K562 (cell line): ENCODE data around the gene ZNF219. TPM values are rescaled to one million over a fixed set of nuclear protein-coding genes. Genes with fewer than 3 reads are reported as not detected.
A peak's percentile ranks its signal among the peaks of the same experiment; 100 is the strongest.

Source experiments
- ATAC-seq: fragments of 200-7000 bp; cut with Tn5 transposase; 3 replicates; pipeline ENCODE4 v1.9.1; 2020; ENCODE audit warnings: moderate library complexity
- Bru-seq: library from RNA; stranded (reverse); fragments of 400-500 nt; gene quantifications from one replicate; lab custom pipeline; 2021; lab: Mats Ljungman, UMichigan
- BruChase-seq, 2 experiments: library from RNA; stranded (reverse); fragments of 400-500 nt; gene quantifications; one replicate each; lab custom pipeline; 2021; lab: Mats Ljungman, UMichigan
- BruUV-seq: library from RNA; stranded (reverse); fragments of 400-500 nt; replicated peaks from 2 replicates; lab custom pipeline; 2021; lab: Mats Ljungman, UMichigan
- CTCF ChIA-PET: fragments of 300-600 bp; formaldehyde crosslinking; extraction: SDS; loops from one replicate; lab custom pipeline; 2021; ENCODE audit warnings: low intra/inter-chr PET ratio; lab: Yijun Ruan, JAX
- POLR2A ChIA-PET: fragments of 300-600, 350-650 bp; sonication (Branson Sonifier 250); formaldehyde crosslinking; extraction: SDS; loops from one replicate; lab custom pipeline; 2021; ENCODE audit warnings: antibody characterized with exemption, inconsistent platforms; lab: Yijun Ruan, JAX
- DNase-seq, 4 experiments: peaks; one replicate each; pipeline versions ENCODE4 v3.0.0 to v3.0.0-alpha.2; 2011 to 2018; ENCODE audit warnings: low spot score in 3 of 4, mixed read lengths in 3 of 4; ENCODE audit errors: extremely low read depth in 1 of 4
- FAIRE-seq: peaks from 2 replicates; lab custom pipeline; 2011; peaks lifted over from hg19 to GRCh38; lab: Jason Lieb, UNC
- H2AFZ ChIP-seq: 2 replicates; pipeline ENCODE4 v1.6.0; 2011; ENCODE audit warnings: low read depth, low read length, control low read depth, inconsistent platforms
- H3K27ac ChIP-seq: fragments of 200-600 bp; 3 replicates; pipeline ENCODE4 v1.8.0; 2011; ENCODE audit warnings: low read depth, mild to moderate bottlenecking, control low read depth, inconsistent platforms, low read length, moderate library complexity, mixed read lengths; ENCODE audit errors: extremely low read depth
- H3K27me3 ChIP-seq, 2 experiments: fragments of 300-600 bp in 1 of 2; 2 replicates in 1 of 2; 3 replicates in 1 of 2; pipeline versions ENCODE4 v1.6.0 to v1.8.0; 2011; ENCODE audit warnings: inconsistent platforms in 2 of 2, low read length in 2 of 2, mild to moderate bottlenecking in 1 of 2, mixed read lengths in 1 of 2, moderate library complexity in 1 of 2; ENCODE audit not compliant: control insufficient read depth in 2 of 2, insufficient read depth in 2 of 2
- H3K36me3 ChIP-seq: fragments of 300-600 bp; 3 replicates; pipeline ENCODE4 v1.8.0; 2011; ENCODE audit warnings: mild to moderate bottlenecking, low read length, inconsistent platforms; ENCODE audit not compliant: control insufficient read depth, insufficient read depth
- H3K4me1 ChIP-seq, 2 experiments: fragments of 200-600 bp in 1 of 2; replicated peaks in 1 of 2; 2 replicates in 1 of 2; 3 replicates in 1 of 2; pipeline versions ENCODE4 v1.5.1 to v1.8.0; 2011; ENCODE audit warnings: inconsistent platforms in 2 of 2, low read length in 2 of 2, mild to moderate bottlenecking in 1 of 2, mixed read lengths in 1 of 2, moderate library complexity in 1 of 2; ENCODE audit not compliant: control insufficient read depth in 2 of 2, insufficient read depth in 2 of 2
- H3K4me2 ChIP-seq: 2 replicates; pipeline ENCODE4 v1.6.1; 2011; ENCODE audit warnings: low read length, control low read depth, inconsistent platforms, mixed read lengths; ENCODE audit not compliant: insufficient read depth
- H3K4me3 ChIP-seq: fragments of 200-600 bp; sonication (generic), shearing (Covaris generic); 2 replicates; pipeline ENCODE4 v1.5.1; 2016; ENCODE audit warnings: control low read depth, inconsistent platforms
- H3K79me2 ChIP-seq: fragments of 200-600 bp; 3 replicates; pipeline ENCODE4 v1.8.0; 2011; ENCODE audit warnings: low read length, inconsistent platforms; ENCODE audit not compliant: control insufficient read depth, insufficient read depth
- H3K9ac ChIP-seq, 2 experiments: 2 replicates each; pipeline versions ENCODE4 v1.6.0 to v1.6.1; 2011; ENCODE audit warnings: low read depth in 2 of 2, low read length in 2 of 2, control low read depth in 1 of 2, inconsistent platforms in 1 of 2, mild to moderate bottlenecking in 1 of 2, mixed read lengths in 1 of 2; ENCODE audit not compliant: insufficient read depth in 1 of 2
- H3K9me1 ChIP-seq: one replicate; pipeline ENCODE4 v1.6.0; 2011; ENCODE audit warnings: inconsistent platforms, mild to moderate bottlenecking, low read length, moderate library complexity; ENCODE audit not compliant: control insufficient read depth, insufficient read depth
- H3K9me3 ChIP-seq: replicated peaks from 2 replicates; pipeline ENCODE4 v1.5.1; 2011; ENCODE audit warnings: low read depth, low read length, inconsistent platforms; ENCODE audit not compliant: control insufficient read depth, insufficient read depth
- H4K20me1 ChIP-seq: replicated peaks from 2 replicates; pipeline ENCODE4 v1.6.1; 2011; ENCODE audit warnings: low read length, inconsistent platforms, mixed read lengths; ENCODE audit not compliant: control insufficient read depth, insufficient read depth
- FOXA3 ChIP-seq, 2 experiments: fragments of 450-650 bp in 1 of 2; sonication (generic) in 1 of 2; formaldehyde crosslinking; IDR thresholded peaks in 1 of 2; conservative IDR thresholded peaks in 1 of 2; 2 replicates each; pipeline versions ENCODE4 v1.4.0 to v1.8.0; 2020 to 2022; ENCODE audit warnings: mild to moderate bottlenecking in 2 of 2, missing genetic modification reagents in 1 of 2
- HEY1 ChIP-seq: fragments of 250-450 bp; sonication (Bioruptor Pico); IDR thresholded peaks from 2 replicates; pipeline ENCODE4 v1.5.0; 2020; ENCODE audit warnings: mild to moderate bottlenecking, moderate library complexity, borderline replicate concordance
- HOMEZ ChIP-seq: fragments of 250-450 bp; sonication (Bioruptor Pico); IDR thresholded peaks from 2 replicates; pipeline ENCODE4 v1.4.0; 2020; ENCODE audit warnings: mild to moderate bottlenecking, moderate library complexity
- NR2C1 ChIP-seq, 2 experiments: fragments of 450-650 bp; IDR thresholded peaks; 2 replicates each; pipeline ENCODE4 v1.6.1; 2017; ENCODE audit warnings: mild to moderate bottlenecking in 2 of 2, antibody characterized with exemption in 1 of 2, inconsistent platforms in 1 of 2, missing compliant biosample characterization in 1 of 2, missing genetic modification characterization in 1 of 2
- NR2C2 ChIP-seq, 2 experiments: fragments of 200-800 bp in 1 of 2; sonication (Bioruptor generic) in 1 of 2; sonication (generic) in 1 of 2; formaldehyde crosslinking in 1 of 2; IDR thresholded peaks; 2 replicates each; pipeline versions ENCODE4 v1.6.1 to v1.8.0; 2016 to 2022; ENCODE audit warnings: mild to moderate bottlenecking in 1 of 2, missing compliant biosample characterization in 1 of 2, missing genetic modification characterization in 1 of 2, missing genetic modification reagents in 1 of 2
- PHF8 ChIP-seq: fragments of 200-600 bp; sonication (generic); IDR thresholded peaks from 2 replicates; pipeline ENCODE4 v1.6.1; 2012; ENCODE audit warnings: mixed run types, mild to moderate bottlenecking, inconsistent platforms, low read length, moderate library complexity, borderline replicate concordance
- POLR2G ChIP-seq: fragments of 200-400 bp; formaldehyde crosslinking; IDR thresholded peaks from 2 replicates; pipeline ENCODE4 v1.6.1; 2017; ENCODE audit warnings: low read depth, mild to moderate bottlenecking, antibody characterized with exemption, low read length, moderate library complexity
- SNIP1 ChIP-seq: fragments of 450-650 bp; IDR thresholded peaks from 2 replicates; pipeline ENCODE4 v1.7.1; 2017; ENCODE audit warnings: low read depth, mild to moderate bottlenecking
- ZNF740 ChIP-seq, 3 experiments: fragments of 200-800 bp in 1 of 3; sonication (Bioruptor generic) in 1 of 3; sonication (generic) in 1 of 3; formaldehyde crosslinking in 1 of 3; IDR thresholded peaks; 2 replicates each; pipeline versions ENCODE4 v1.6.1 to v1.8.0; 2016 to 2022; ENCODE audit warnings: mild to moderate bottlenecking in 2 of 3, missing compliant biosample characterization in 2 of 3, missing genetic modification characterization in 2 of 3, missing genetic modification reagents in 1 of 3
- WGBS: fragments of 100-300 bp; shearing (Covaris generic); methylation state at CpG from one replicate; pipeline ENCODE4 v1.1.6; 2016; ENCODE audit warnings: low coverage, mixed read lengths; ENCODE audit not compliant: insufficient coverage; ENCODE audit errors: missing lambda C conversion rate; 5-methylcytosine and 5-hydroxymethylcytosine counted together
- in situ Hi-C: fragments of 300-500 bp; cut with MboI; formaldehyde crosslinking; loops from 4 replicates; pipeline ENCODE4 v1.15.0; 2018; ENCODE audit warnings: inconsistent platforms, mixed read lengths
- intact Hi-C: fragments of 100-400 bp; cut with micrococcal nuclease; formaldehyde crosslinking; loops from 2 replicates; pipeline ENCODE4 v1.14.2; 2022
- long read RNA-seq, 3 experiments: library from polyadenylated mRNA in 2 of 3; library from RNA in 1 of 3; unstranded in 2 of 3; stranded (forward) in 1 of 3; transcript quantifications; one replicate each; pipeline ENCODE4 v2.0.0, GENCODE V29; 2019 to 2022
- polyA minus RNA-seq, 3 experiments: library from RNA; depleted of rRNA, polyadenylated mRNA; stranded (reverse); fragments of >200 nt; gene quantifications; 2 replicates each; pipeline ENCODE4 v1.2.3, GENCODE V29; 2011
- polyA plus RNA-seq, 8 experiments: library from polyadenylated mRNA; depleted of rRNA in 4 of 8; stranded (reverse) in 5 of 8; unstranded in 3 of 8; fragments of >200 nt; fragmentation: Nextera tagmentation in 2 of 8; fragmentation: Illumina TruSeq in 1 of 8; extraction: Ambion mirVana in 2 of 8; extraction: Trizol in 1 of 8; gene quantifications; 2 replicates each; pipeline versions ENCODE4 v1.2.1 to v1.2.3, GENCODE V29; 2011 to 2014; ENCODE audit warnings: inconsistent platforms in 1 of 8, missing spikeins in 1 of 8
- total RNA-seq, 7 experiments: library from RNA; depleted of rRNA in 6 of 7; stranded (reverse); fragments of >200 nt in 6 of 7; fragmentation: Illumina TruSeq in 2 of 7; extraction: Trizol in 2 of 7; gene quantifications; 2 replicates each; pipeline versions ENCODE4 v1.2.1 to v1.2.3, GENCODE V29; 2011 to 2021; ENCODE audit warnings: low replicate concordance in 1 of 7

The ZNF219 gene
- total RNA-seq (2011; cell fraction: chromatin; rRNA removed; ENCODE audit: low replicate concordance) = 10.9 and 15.3 TPM in 2 replicates
- total RNA-seq (2011; cell fraction: nucleolus; rRNA removed) = 9.5 TPM in 2 replicates
- total RNA-seq (2011; cell fraction: nucleoplasm; rRNA removed) = 10.8 and 13.2 TPM in 2 replicates
- total RNA-seq (2014; rRNA removed) (3.7 and 6.4 TPM in 2 replicates), total RNA-seq (2014; rRNA removed; fragmentation: Illumina TruSeq; extraction: Trizol) (2.2 and 2.6 TPM in 2 replicates), total RNA-seq (2015; rRNA removed; fragmentation: Illumina TruSeq; extraction: Trizol) (4.1 and 4.3 TPM in 2 replicates), total RNA-seq (2021) (9.3 and 10.6 TPM in 2 replicates), polyA plus RNA-seq (2011; rRNA removed) (1.9 and 2.8 TPM in 2 replicates), polyA plus RNA-seq (2014; fragmentation: Illumina TruSeq; extraction: Trizol) (2.6 and 3.1 TPM in 2 replicates), polyA plus RNA-seq (2014; fragmentation: Nextera tagmentation; extraction: Ambion mirVana) (under 1 TPM; 0.29 to 0.53 TPM), polyA plus RNA-seq (2014; rRNA removed) (7.7 and 7.8 TPM in 2 replicates), polyA minus RNA-seq (2011; rRNA and poly(A)+ RNA removed) (2.0 and 3.0 TPM in 2 replicates), Bru-seq, nascent RNA (percentile 49 among the genes with signal in this experiment), BruChase-seq, experiment 1, labeled RNA remaining after a 2-hour chase (percentile 48 among the genes with signal in this experiment), BruChase-seq, experiment 2, labeled RNA remaining after a 6-hour chase (percentile 53 among the genes with signal in this experiment)
- 2.7 and 15.0 TPM in 2 replicates for polyA plus RNA-seq (2011; cell fraction: cytosol; rRNA removed)
- polyA plus RNA-seq (2011; cell fraction: nucleus; rRNA removed) = 12.7 and 34.2 TPM in 2 replicates
- polyA plus RNA-seq (2012) = 5.6 and 6.2 TPM in 2 replicates
- polyA minus RNA-seq (2011; cell fraction: cytosol; rRNA and poly(A)+ RNA removed) = 2.1 and 3.3 TPM in 2 replicates
- 5.0 and 9.7 TPM in 2 replicates for polyA minus RNA-seq (2011; cell fraction: nucleus; rRNA and poly(A)+ RNA removed)
- long read RNA-seq, experiment 1, partial matches to known transcripts = 62 of 72 reads
- long read RNA-seq, experiment 1, other reads (novel, unspliced or antisense) = 7 of 72 reads
- long read RNA-seq, experiment 2, partial matches to known transcripts = 3 of 8 reads
- long read RNA-seq, experiment 2, other reads (novel, unspliced or antisense) = 3 of 8 reads
- long read RNA-seq, experiment 3 = 0 reads

DNA sequence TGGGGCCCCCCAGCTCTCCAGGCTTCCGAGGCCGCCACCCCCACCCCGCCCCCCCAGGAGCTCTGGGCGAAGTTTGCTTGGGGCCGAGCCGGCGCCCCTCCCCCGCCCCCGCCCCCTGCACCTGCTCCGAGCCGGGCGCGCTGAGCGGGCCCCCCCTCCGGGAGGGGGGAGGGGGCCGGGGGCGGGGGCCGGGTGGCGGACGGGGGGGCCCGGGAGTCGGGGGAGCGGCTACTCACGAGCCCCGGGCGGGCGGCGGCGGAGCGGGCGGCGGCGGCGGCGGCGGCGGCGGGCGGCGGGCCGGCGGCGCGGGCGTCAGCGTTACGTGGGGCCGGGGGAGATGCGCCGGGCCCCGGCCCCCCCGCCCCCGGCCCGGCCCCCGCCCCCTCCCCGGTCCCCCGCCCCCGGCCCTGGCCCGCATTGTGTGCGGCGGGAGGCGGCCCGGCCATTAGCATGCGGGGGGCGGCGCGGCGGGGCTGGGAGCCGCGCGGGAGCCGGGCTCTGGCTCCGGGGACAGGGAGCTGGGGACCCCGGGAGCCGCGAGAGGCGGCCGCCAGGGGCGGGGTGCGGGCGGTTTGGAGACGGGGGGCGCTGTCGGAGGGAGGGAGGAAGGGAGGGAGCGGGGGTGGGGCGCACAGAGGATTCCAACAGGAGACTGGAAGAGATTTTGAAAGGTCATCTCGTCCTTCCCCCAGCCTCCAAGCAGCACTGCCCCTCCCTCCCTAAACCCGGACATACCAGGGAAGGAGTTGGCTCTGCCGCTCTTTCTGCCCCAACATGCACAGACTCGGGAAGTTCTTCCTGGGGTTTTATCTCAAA lies at the start of gene ZNF219:
TSS of gene ZNF219 (minus strand) at position 580 of the 816 bp plus-strand sequence. CDS start 5,064 bp downstream, outside the sequence.
- no peak for FAIRE-seq
- peak; percentile 48 to 78 (median 68) for DNase-seq
- TF ChIP-seq NR2C2 (CRISPR knock-in tag; IDR thresholded peaks at IDR 0.05) (no peak), NR2C2 (tag; IDR thresholded peaks at IDR 0.05) (peak; percentile 81), FOXA3 (CRISPR knock-in tag; conservative IDR thresholded peaks at IDR 0.05 in 1 of 2, IDR thresholded peaks at IDR 0.05 in 1 of 2) (no peak), NR2C1 (IDR thresholded peaks at IDR 0.05) (peak; percentile 48; the same call in 1 of the 2 replicates), NR2C1 (tag; IDR thresholded peaks at IDR 0.05) (peak; percentile 59), HOMEZ (CRISPR knock-in tag) (no peak), PHF8 (no peak; the same call in 1 of the 2 replicates), ZNF740 (CRISPR knock-in tag; IDR thresholded peaks at IDR 0.05) (no peak), ZNF740 (tag; IDR thresholded peaks at IDR 0.05) (peak in 1 of 2 experiments; percentile 59; a peak in 2 of 4 replicates), POLR2G (peak; percentile 65), HEY1 (CRISPR knock-in tag) (no peak), SNIP1 (no peak)

More for the DNA sequence above, at the start of gene ZNF219:
- BruUV-seq = no TSS peak
- in situ Hi-C loops (no loop called here), intact Hi-C loops (no loop called here)
- H3K9me1 ChIP-seq = no peaks in the 10 kb centered on the region
- H3K4me3 ChIP-seq = peak within 1 kb of the TSS; percentile 53
- peak; percentile 45 for ATAC-seq
- peak within 1 kb of the TSS; percentile 12; the same call in 2 of the 3 replicates for H3K27ac ChIP-seq
- H4K20me1 ChIP-seq = no peaks in the 10 kb centered on the region
- H3K36me3 ChIP-seq = no peaks in the 10 kb centered on the region
- no peaks in the 10 kb centered on the region for H3K27me3 ChIP-seq
- peak within 1 kb of the TSS; percentile 27 to 86 for H3K9ac ChIP-seq
- H3K79me2 ChIP-seq = 0 out of 3 replicates have a peak, but pooled peaks cover 6% of the 10 kb centered on the region
- ChIA-PET POLR2A (no interaction called here), CTCF (interaction anchor here (0.5 kb wide), 1 partner anchor 10 kb away, joined by 3 read pairs; no protein-coding TSS in a partner anchor)
- no peaks in the 10 kb centered on the region for H3K9me3 ChIP-seq
- H3K4me1 ChIP-seq = peaks cover 20 to 34% of the 10 kb centered on the region in 2 experiments
- H3K4me2 ChIP-seq = peak within 1 kb of the TSS; percentile 64
- peak within 1 kb of the TSS; percentile 54 for H2AFZ ChIP-seq
- WGBS = 0% methylated on average over 2 of the region's 90 CpGs
